ENCODE measurements around the gene PRDM7. TPM values are rescaled to one million over a fixed set of nuclear protein-coding genes. Genes with fewer than 3 reads are reported as not detected.

PRDM7 gene
- total and polyA plus RNA-seq, 2 donors from 2014 or later, result not detected

DNA sequence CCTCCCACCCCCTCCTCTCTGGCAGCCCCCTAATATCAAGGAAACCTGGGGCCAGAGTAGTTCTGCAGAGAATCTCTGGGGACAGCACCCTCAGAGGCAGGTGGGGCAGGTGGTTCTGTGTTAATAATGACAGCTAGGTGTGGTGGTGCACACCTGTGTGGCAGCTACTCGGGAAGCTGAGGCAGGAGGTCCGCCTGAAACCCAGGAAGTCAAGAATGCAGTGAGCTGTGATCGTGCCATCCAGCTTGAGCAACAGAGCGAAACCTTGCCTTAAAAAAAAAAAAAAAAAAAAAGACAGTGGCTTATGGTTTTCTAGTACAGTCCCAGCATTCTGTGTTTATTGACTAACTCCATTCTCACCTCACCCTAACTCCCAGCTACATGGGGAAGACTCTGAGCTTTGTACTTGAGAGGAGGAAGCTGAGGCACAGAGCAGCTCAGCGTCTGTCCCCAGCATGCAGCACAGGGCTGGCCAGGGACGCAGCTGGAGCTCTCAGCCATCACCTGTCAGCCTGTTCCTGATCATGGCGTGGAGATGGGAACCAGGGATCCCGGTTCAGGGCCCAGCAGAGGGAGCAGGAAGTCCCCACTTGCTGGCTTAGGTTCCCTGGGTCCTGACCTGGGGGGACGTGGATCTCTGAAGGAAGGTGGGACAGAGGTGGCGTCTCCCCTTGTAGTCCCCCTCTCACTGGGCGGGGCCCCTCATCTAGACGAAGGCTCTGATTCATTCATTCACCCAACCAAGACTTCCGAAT lies 64.0 kb downstream of the PRDM7 start:
- DNase-seq (no peak), FAIRE-seq (no peak)
- TF ChIP-seq CTCF (IDR thresholded peaks at IDR 0.05; ENCODE audit: borderline replicate concordance, extremely low read depth, insufficient read depth), result no peak
- Histone ChIP-seq H3K27ac (ENCODE audit: low read depth in 2 of 2, low read length in 2 of 2) (no peak overlapping the region), H3K36me3 (ENCODE audit: control insufficient read depth in 2 of 3, insufficient read depth in 3 of 3, low read length in 3 of 3) (no peaks in the 10 kb centered on the region), H3K9ac (ENCODE audit: low read length in 3 of 3) (no peak overlapping the region), H3K4me3 (ENCODE audit: low read length in 3 of 3) (no peak overlapping the region), H3K4me1 (ENCODE audit: control insufficient read depth in 2 of 3, insufficient read depth in 2 of 3, low read depth in 1 of 3, low read length in 3 of 3) (no peaks in the 10 kb centered on the region), H3K9me3 (ENCODE audit: control insufficient read depth in 2 of 3, insufficient read depth in 1 of 3, low read length in 3 of 3) (no peaks in the 10 kb centered on the region), H3K27me3 (ENCODE audit: control insufficient read depth, insufficient read depth, low read length) (no peaks in the 10 kb centered on the region)
- intact Hi-C loops (cut with DNase I), result no loop called here

DNA sequence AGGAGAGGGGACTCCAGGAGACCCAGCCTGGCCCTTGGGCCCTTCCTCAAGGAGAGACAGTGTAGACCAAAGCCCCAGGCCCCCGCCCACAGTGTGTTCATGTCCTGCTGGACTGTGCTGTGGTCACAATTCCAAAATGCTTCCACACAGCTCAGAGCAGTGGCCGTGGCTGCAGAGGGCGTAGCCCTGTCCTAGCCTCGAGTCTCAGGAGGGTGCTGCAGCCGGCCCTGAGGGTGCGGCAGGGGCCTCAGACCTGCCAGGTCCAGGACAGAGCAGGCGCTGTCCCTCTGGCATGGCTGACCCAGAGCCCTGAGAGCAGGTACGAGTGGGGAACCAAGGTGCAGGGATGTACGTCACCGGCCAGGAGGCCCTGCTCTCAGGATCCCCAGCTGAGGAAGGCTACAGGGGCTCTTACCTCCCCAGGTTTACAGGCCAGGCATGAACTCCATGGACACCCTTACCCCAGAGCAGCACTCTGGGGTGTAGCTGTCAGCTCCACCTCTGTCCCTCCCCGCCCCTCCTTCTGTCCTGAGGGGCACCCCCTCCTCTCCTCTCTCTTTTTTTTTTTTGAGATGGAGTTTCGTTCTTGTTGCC lies 65.1 kb downstream of the PRDM7 start:
- DNase-seq (no peak), FAIRE-seq (no peak)
- Histone ChIP-seq H3K9ac (ENCODE audit: low read length in 3 of 3) (no peak overlapping the region), H3K9me3 (ENCODE audit: control insufficient read depth in 2 of 3, insufficient read depth in 1 of 3, low read length in 3 of 3) (no peaks in the 10 kb centered on the region), H3K27ac (ENCODE audit: low read depth in 2 of 2, low read length in 2 of 2) (no peak overlapping the region), H3K4me3 (ENCODE audit: low read length in 3 of 3) (no peak overlapping the region), H3K27me3 (ENCODE audit: control insufficient read depth, insufficient read depth, low read length) (no peaks in the 10 kb centered on the region), H3K36me3 (ENCODE audit: control insufficient read depth in 2 of 3, insufficient read depth in 3 of 3, low read length in 3 of 3) (no peaks in the 10 kb centered on the region), H3K4me1 (ENCODE audit: control insufficient read depth in 2 of 3, insufficient read depth in 2 of 3, low read depth in 1 of 3, low read length in 3 of 3) (no peaks in the 10 kb centered on the region)
- intact Hi-C loops (cut with DNase I), result no loop called here
- no peak for TF ChIP-seq CTCF (IDR thresholded peaks at IDR 0.05; ENCODE audit: borderline replicate concordance, extremely low read depth, insufficient read depth)

- no peaks in the 10 kb centered on the region for H3K36me3 ChIP-seq (ENCODE audit: control insufficient read depth in 2 of 3, insufficient read depth in 3 of 3, low read length in 3 of 3)
- TF ChIP-seq CTCF (IDR thresholded peaks at IDR 0.05; ENCODE audit: borderline replicate concordance, extremely low read depth, insufficient read depth), result no peak
- no peaks in the 10 kb centered on the region for H3K9me3 ChIP-seq (ENCODE audit: control insufficient read depth in 2 of 3, insufficient read depth in 1 of 3, low read length in 3 of 3)
- no peak overlapping the region for H3K4me3 ChIP-seq (ENCODE audit: low read length in 3 of 3)
- FAIRE-seq (no peak), DNase-seq (peak in 3 of 5 donors; percentile 29 to 42 (median 36))
- no peaks in the 10 kb centered on the region for H3K4me1 ChIP-seq (ENCODE audit: control insufficient read depth in 2 of 3, insufficient read depth in 2 of 3, low read depth in 1 of 3, low read length in 3 of 3)
- H3K9ac ChIP-seq (ENCODE audit: low read length in 3 of 3), result no peak overlapping the region
- H3K27ac ChIP-seq (ENCODE audit: low read depth in 2 of 2, low read length in 2 of 2), result no peak overlapping the region
- intact Hi-C loops (cut with DNase I), result no loop called here
- no peaks in the 10 kb centered on the region for H3K27me3 ChIP-seq (ENCODE audit: control insufficient read depth, insufficient read depth, low read length)
Observed at GRCh38 chr16:90011508-90011819, 65.7 kb downstream of the PRDM7 start.
